GM12878 (cell line): ENCODE measurements around the gene CNTD1. TPM values are rescaled to one million over a fixed set of nuclear protein-coding genes. Genes with fewer than 3 reads are reported as not detected.

Source experiments
- BHLHE40 ChIP-seq, 2 experiments: fragments of 450-650 bp in 1 of 2; IDR thresholded peaks; 2 replicates each; pipeline ENCODE4 v1.6.1; 2011 to 2017; ENCODE audit warnings: low read depth in 2 of 2, borderline replicate concordance in 1 of 2, improper control_type of control experiment in 1 of 2, low read length in 1 of 2, mild to moderate bottlenecking in 1 of 2
- CBX3 ChIP-seq: fragments of 200-600 bp; sonication (generic); IDR thresholded peaks from 2 replicates; pipeline ENCODE4 v1.6.1; 2016; ENCODE audit warnings: low read depth, borderline replicate concordance
- CEBPB ChIP-seq, 2 experiments: fragments of 150-350 bp in 1 of 2; IDR thresholded peaks; 2 replicates each; pipeline ENCODE4 v1.6.1; 2012 to 2014; ENCODE audit warnings: low read depth in 2 of 2, low read length in 2 of 2, borderline replicate concordance in 1 of 2, inconsistent platforms in 1 of 2
- CHD2 ChIP-seq: IDR thresholded peaks from 2 replicates; pipeline ENCODE4 v1.6.1; 2011; ENCODE audit warnings: low read depth, low read length, improper control_type of control experiment, borderline replicate concordance
- CREB1 ChIP-seq: IDR thresholded peaks from 2 replicates; pipeline ENCODE4 v1.6.1; 2012; ENCODE audit warnings: low read depth, mild to moderate bottlenecking, inconsistent platforms
- E2F4 ChIP-seq: IDR thresholded peaks from 2 replicates; pipeline ENCODE4 v1.6.1; 2012; ENCODE audit warnings: low read depth, low read length, improper control_type of control experiment
- IKZF2 ChIP-seq, 2 experiments: fragments of 450-650 bp; IDR thresholded peaks; 2 replicates each; pipeline ENCODE4 v1.6.1; 2017; ENCODE audit warnings: mild to moderate bottlenecking in 2 of 2, moderate library complexity in 2 of 2
- LARP7 ChIP-seq: fragments of 450-650 bp; IDR thresholded peaks from 2 replicates; pipeline ENCODE4 v1.6.1; 2017; ENCODE audit warnings: mild to moderate bottlenecking
- MEF2B ChIP-seq: fragments of 450-650 bp; IDR thresholded peaks from 2 replicates; pipeline ENCODE4 v1.6.1; 2018; ENCODE audit warnings: mild to moderate bottlenecking, moderate library complexity; ENCODE audit not compliant: partially characterized antibody, poor library complexity, severe bottlenecking
- MLLT1 ChIP-seq: fragments of 450-650 bp; IDR thresholded peaks from 2 replicates; pipeline ENCODE4 v1.6.1; 2016; ENCODE audit warnings: mild to moderate bottlenecking
- MTA3 ChIP-seq: IDR thresholded peaks from 2 replicates; pipeline ENCODE4 v1.6.1; 2012; ENCODE audit warnings: low read length, inconsistent platforms, borderline replicate concordance
- MXI1 ChIP-seq: fragments of 150-350 bp; IDR thresholded peaks from 2 replicates; pipeline ENCODE4 v1.6.1; 2011; ENCODE audit warnings: low read depth, mild to moderate bottlenecking, inconsistent platforms, low read length, improper control_type of control experiment
- NKRF ChIP-seq: fragments of 450-650 bp; conservative IDR thresholded peaks from 2 replicates; pipeline ENCODE4 v1.6.1; 2017; ENCODE audit warnings: mild to moderate bottlenecking, moderate library complexity
- NR2C1 ChIP-seq: fragments of 450-650 bp; IDR thresholded peaks from 2 replicates; pipeline ENCODE4 v1.6.1; 2017; ENCODE audit warnings: antibody characterized with exemption, mild to moderate bottlenecking, moderate library complexity
- SIX5 ChIP-seq: IDR thresholded peaks from 2 replicates; pipeline ENCODE4 v1.6.1; 2011; ENCODE audit warnings: mild to moderate bottlenecking, low read depth, low read length, moderate library complexity; ENCODE audit not compliant: severe bottlenecking
- SMARCA5 ChIP-seq: fragments of 450-650 bp; IDR thresholded peaks from 2 replicates; pipeline ENCODE4 v1.6.1; 2017; ENCODE audit warnings: mild to moderate bottlenecking
- TARDBP ChIP-seq: IDR thresholded peaks from 2 replicates; pipeline ENCODE4 v1.6.1; 2016; ENCODE audit warnings: borderline replicate concordance
- TBL1XR1 ChIP-seq: IDR thresholded peaks from 2 replicates; pipeline ENCODE4 v1.6.1; 2012; ENCODE audit warnings: low read depth, low read length, improper control_type of control experiment
- ZNF622 ChIP-seq: fragments of 450-650 bp; IDR thresholded peaks from 2 replicates; pipeline ENCODE4 v1.6.1; 2017; ENCODE audit warnings: mild to moderate bottlenecking, inconsistent platforms
- ZNF687 ChIP-seq: fragments of 450-650 bp; IDR thresholded peaks from 2 replicates; pipeline ENCODE4 v1.6.1; 2017; ENCODE audit warnings: mild to moderate bottlenecking, moderate library complexity
- polyA plus RNA-seq, 11 experiments: library from polyadenylated mRNA; depleted of rRNA in 4 of 11; unstranded in 6 of 11; stranded (reverse) in 5 of 11; fragments of >200 nt; fragmentation: Nextera tagmentation in 4 of 11; fragmentation: Illumina TruSeq in 1 of 11; extraction: Ambion mirVana in 4 of 11; extraction: Trizol in 1 of 11; gene quantifications; 1 replicate in 1 of 11; 2 replicates in 10 of 11; pipeline versions ENCODE4 v1.2.1 to v1.2.3, GENCODE V29; 2011 to 2016; ENCODE audit warnings: inconsistent platforms in 2 of 11, missing spikeins in 2 of 11, low read depth in 1 of 11
- total RNA-seq, 4 experiments: library from RNA; depleted of rRNA in 3 of 4; stranded (reverse); fragments of >200 nt in 3 of 4; fragmentation: Illumina TruSeq in 1 of 4; extraction: Trizol in 1 of 4; gene quantifications; 2 replicates each; pipeline versions ENCODE4 v1.2.1 to v1.2.3, GENCODE V29; 2013 to 2021

CNTD1 gene
- total and polyA plus RNA-seq, 10 of the 15 experiments (the other 5 are each of a cell fraction or from before 2014, with no cell fraction given): 0.06 to 1.5 (median 1.1) TPM; not detected in 4

- TF ChIP-seq ZNF687 (0 out of 2 replicates have a peak, but pooled peaks have one; percentile 27), MEF2B (peak; percentile 42), IKZF2 (IDR thresholded peaks at IDR 0.05) (0 out of 4 replicates have a peak, but pooled peaks of 1 of the 2 experiments have one; percentile 43), TBL1XR1 (no peak), SMARCA5 (0 out of 2 replicates have a peak, but pooled peaks have one; percentile 46), TARDBP (peak; percentile 83), NR2C1 (peak; percentile 80), ZNF622 (no peak), E2F4 (peak; percentile 32; the same call in 1 of the 2 replicates), MLLT1 (0 out of 2 replicates have a peak, but pooled peaks have one; percentile 23), CREB1 (peak; percentile 64), CHD2 (peak; percentile 62; the same call in 1 of the 2 replicates), SIX5 (peak; percentile 90), CBX3 (no peak), MTA3 (no peak), MXI1 (peak; percentile 78), CEBPB (IDR thresholded peaks at IDR 0.05; ENCODE audit: borderline replicate concordance in 1 of 2, low read depth in 2 of 2, low read length in 2 of 2) (no peak), BHLHE40 (IDR thresholded peaks at IDR 0.05; ENCODE audit: borderline replicate concordance in 1 of 2, low read depth in 2 of 2, low read length in 1 of 2) (peak in 1 of 2 experiments; percentile 44; a peak in 1 of 4 replicates), LARP7 (peak; percentile 49; the same call in 1 of the 2 replicates), NKRF (peak; percentile 85)
Observed at GRCh38 chr17:42798383-42799380, at the start of gene CNTD1, which contains the start of gene COA3 (continued).
